Astrocyte (in vitro differentiated cells and primary cell): ENCODE results near the gene ACOT12.

ENCODE experiments used
- EZH2 ChIP-seq: IDR thresholded peaks from 2 replicates; pipeline ENCODE4 v1.6.1; 2012; ENCODE audit warnings: mild to moderate bottlenecking, low read length, inconsistent platforms; ENCODE audit not compliant: insufficient read depth
- TF ChIP-seq, protein P1 (sequence below): IDR thresholded peaks from 2 replicates; pipeline ENCODE4 v1.5.1; 2011; ENCODE audit warnings: low read depth, mild to moderate bottlenecking, inconsistent platforms, low read length, moderate library complexity; ENCODE audit not compliant: insufficient read depth

DNA sequence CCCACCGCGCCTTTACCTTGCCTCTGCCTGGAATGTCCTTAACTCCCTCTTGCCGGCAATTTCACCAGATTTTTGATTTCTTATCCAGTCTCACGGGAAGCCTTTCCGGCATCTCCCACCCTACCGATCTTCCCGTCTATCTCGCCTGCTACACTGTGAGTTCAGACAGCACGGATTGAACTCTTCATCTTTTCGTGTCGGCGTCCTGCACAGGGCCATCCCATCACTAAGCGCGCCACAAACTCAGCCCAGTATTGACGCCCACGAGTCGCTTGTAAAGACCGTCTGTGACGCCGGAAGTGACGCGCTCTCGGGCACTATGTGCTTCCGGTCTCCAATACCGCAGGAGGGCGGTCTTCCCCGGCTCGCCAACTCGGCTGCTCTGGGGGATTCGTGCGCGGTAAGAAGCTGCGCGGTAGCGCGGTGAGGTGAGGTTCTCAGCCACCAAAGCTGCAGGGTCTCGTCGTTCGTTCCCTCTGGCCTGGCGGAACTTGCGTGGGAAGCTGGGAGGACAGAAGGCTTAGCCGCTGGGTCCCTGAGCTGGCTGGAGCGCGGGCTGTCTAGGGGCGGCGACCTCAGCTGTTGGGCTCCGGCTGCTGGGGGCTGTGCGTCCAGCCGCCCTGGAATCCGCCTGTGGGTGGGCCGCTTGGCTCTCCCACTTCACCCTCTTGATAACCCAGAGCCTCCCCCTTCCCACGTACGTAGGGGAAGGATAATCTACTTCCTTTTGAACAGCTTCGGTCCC lies 92.5 kb downstream of the ACOT12 start, which contains the start of gene ZCCHC9:
- no peak for TF ChIP-seq EZH2
- TF ChIP-seq, protein P1, sequence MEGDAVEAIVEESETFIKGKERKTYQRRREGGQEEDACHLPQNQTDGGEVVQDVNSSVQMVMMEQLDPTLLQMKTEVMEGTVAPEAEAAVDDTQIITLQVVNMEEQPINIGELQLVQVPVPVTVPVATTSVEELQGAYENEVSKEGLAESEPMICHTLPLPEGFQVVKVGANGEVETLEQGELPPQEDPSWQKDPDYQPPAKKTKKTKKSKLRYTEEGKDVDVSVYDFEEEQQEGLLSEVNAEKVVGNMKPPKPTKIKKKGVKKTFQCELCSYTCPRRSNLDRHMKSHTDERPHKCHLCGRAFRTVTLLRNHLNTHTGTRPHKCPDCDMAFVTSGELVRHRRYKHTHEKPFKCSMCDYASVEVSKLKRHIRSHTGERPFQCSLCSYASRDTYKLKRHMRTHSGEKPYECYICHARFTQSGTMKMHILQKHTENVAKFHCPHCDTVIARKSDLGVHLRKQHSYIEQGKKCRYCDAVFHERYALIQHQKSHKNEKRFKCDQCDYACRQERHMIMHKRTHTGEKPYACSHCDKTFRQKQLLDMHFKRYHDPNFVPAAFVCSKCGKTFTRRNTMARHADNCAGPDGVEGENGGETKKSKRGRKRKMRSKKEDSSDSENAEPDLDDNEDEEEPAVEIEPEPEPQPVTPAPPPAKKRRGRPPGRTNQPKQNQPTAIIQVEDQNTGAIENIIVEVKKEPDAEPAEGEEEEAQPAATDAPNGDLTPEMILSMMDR: no peak
